HCT116 (cell line): ENCODE data around the gene ITM2B. TPM values are rescaled to one million over a fixed set of nuclear protein-coding genes. Genes with fewer than 3 reads are reported as not detected.

Source experiments
- ATAC-seq: fragments of 200-7000 bp; cut with Tn5 transposase; 2 replicates; pipeline ENCODE4 v1.9.1; 2020; ENCODE audit warnings: mild to moderate bottlenecking, moderate library complexity
- BruUV-seq: library from RNA; stranded (reverse); fragments of 400-500 nt; replicated peaks from 2 replicates; lab custom pipeline; 2021; lab: Mats Ljungman, UMichigan
- CTCF ChIA-PET: fragments of 300-600 bp; sonication (Branson Sonifier 250); formaldehyde crosslinking; loops from one replicate; lab custom pipeline; 2021; ENCODE audit warnings: antibody characterized with exemption; lab: Charles Lee
- POLR2A ChIA-PET: fragments of 300-600, 350-600 bp; sonication (Branson Sonifier 250); formaldehyde crosslinking; loops from one replicate; lab custom pipeline; 2021; ENCODE audit warnings: antibody characterized with exemption; lab: Charles Lee
- RAD21 ChIA-PET, 2 experiments: fragments of 300-600 bp; sonication (Branson Sonifier 250); formaldehyde crosslinking; loops; one replicate each; lab custom pipeline; 2023; ENCODE audit warnings: low total read pairs in 2 of 2; ENCODE audit not compliant: uncharacterized antibody in 2 of 2, unreplicated experiment in 2 of 2, low non-redundant PET in 1 of 2; lab: Charles Lee
- DNase-seq: peaks from one replicate; pipeline ENCODE4 v3.0.0-alpha.2; 2010; ENCODE audit warnings: low read depth, low spot score
- H2AFZ ChIP-seq: fragments of 200-600 bp; shearing (Covaris generic), sonication (generic); 2 replicates; pipeline ENCODE4 v1.6.1; 2017; ENCODE audit warnings: low read depth, mixed run types, mixed read lengths, antibody characterized with exemption, low read length; ENCODE audit not compliant: poor library complexity, severe bottlenecking
- H3K27ac ChIP-seq: 2 replicates; pipeline ENCODE4 v1.5.1; 2012; ENCODE audit warnings: low read depth, low read length
- H3K27me3 ChIP-seq: fragments of 200-600 bp; sonication (generic); 2 replicates; pipeline ENCODE4 v1.6.1; 2016; ENCODE audit warnings: mixed run types, low read length, mixed read lengths; ENCODE audit not compliant: insufficient read depth
- H3K36me3 ChIP-seq, 2 experiments: fragments of 200-500 bp in 1 of 2; fragments of 200-600 bp in 1 of 2; sonication (Bioruptor generic) in 1 of 2; sonication (generic) in 1 of 2; 2 replicates each; pipeline versions ENCODE4 v1.5.1 to v1.6.1; 2014 to 2016; ENCODE audit warnings: low read length in 2 of 2, inconsistent platforms in 1 of 2, mixed read lengths in 1 of 2, mixed run types in 1 of 2; ENCODE audit not compliant: insufficient read depth in 2 of 2, control insufficient read depth in 1 of 2
- H3K4me1 ChIP-seq, 2 experiments: fragments of 200-600 bp in 1 of 2; sonication (generic) in 1 of 2; 2 replicates each; pipeline versions ENCODE4 v1.5.1 to v1.6.1; 2012 to 2017; ENCODE audit warnings: low read length in 2 of 2, inconsistent platforms in 1 of 2, mild to moderate bottlenecking in 1 of 2, mixed read lengths in 1 of 2, mixed run types in 1 of 2, moderate library complexity in 1 of 2; ENCODE audit not compliant: insufficient read depth in 2 of 2, control insufficient read depth in 1 of 2
- H3K4me2 ChIP-seq: fragments of 200-600 bp; sonication (generic); 2 replicates; pipeline ENCODE4 v1.6.1; 2017; ENCODE audit warnings: mixed run types, low read length, mixed read lengths
- H3K4me3 ChIP-seq, 2 experiments: fragments of 200-600 bp in 1 of 2; sonication (generic) in 1 of 2; replicated peaks in 1 of 2; 2 replicates each; pipeline ENCODE4 v1.5.1; 2011 to 2016; ENCODE audit warnings: low read length in 2 of 2, control low read depth in 1 of 2, low read depth in 1 of 2, mild to moderate bottlenecking in 1 of 2, mixed read lengths in 1 of 2, mixed run types in 1 of 2
- H3K79me2 ChIP-seq: fragments of 200-600 bp; sonication (generic); 2 replicates; pipeline ENCODE4 v1.6.1; 2017; ENCODE audit warnings: mild to moderate bottlenecking, mixed run types, low read length, moderate library complexity, mixed read lengths; ENCODE audit not compliant: insufficient read depth
- H3K9ac ChIP-seq: fragments of 200-600 bp; sonication (generic); 2 replicates; pipeline ENCODE4 v1.6.1; 2016; ENCODE audit warnings: low read length, mixed read lengths
- H3K9me2 ChIP-seq: fragments of 200-600 bp; sonication (generic), shearing (Covaris generic); 2 replicates; pipeline ENCODE4 v1.6.1; 2017; ENCODE audit warnings: mixed run types, mild to moderate bottlenecking, moderate library complexity; ENCODE audit not compliant: insufficient read depth
- H3K9me3 ChIP-seq, 2 experiments: fragments of 200-500 bp in 1 of 2; fragments of 200-600 bp in 1 of 2; sonication (Bioruptor generic) in 1 of 2; sonication (generic) in 1 of 2; 2 replicates each; pipeline ENCODE4 v1.6.1; 2014 to 2017; ENCODE audit warnings: low read length in 2 of 2, mixed read lengths in 2 of 2, inconsistent platforms in 1 of 2, low read depth in 1 of 2, mild to moderate bottlenecking in 1 of 2, mixed run types in 1 of 2, moderate library complexity in 1 of 2; ENCODE audit not compliant: control insufficient read depth in 1 of 2, insufficient read depth in 1 of 2
- H4K20me1 ChIP-seq: fragments of 200-600 bp; sonication (generic), shearing (Covaris generic); 2 replicates; pipeline ENCODE4 v1.6.1; 2017; ENCODE audit warnings: mixed run types, mild to moderate bottlenecking, moderate library complexity; ENCODE audit not compliant: insufficient read depth
- CEBPB ChIP-seq: IDR thresholded peaks from 2 replicates; pipeline ENCODE4 v1.6.1; 2012; ENCODE audit warnings: low read depth
- EGR1 ChIP-seq: IDR thresholded peaks from 2 replicates; pipeline ENCODE4 v1.6.1; 2012; ENCODE audit warnings: low read depth
- ELF1 ChIP-seq: IDR thresholded peaks from 2 replicates; pipeline ENCODE4 v1.6.1; 2012; ENCODE audit warnings: low read depth, borderline replicate concordance
- JUND ChIP-seq: IDR thresholded peaks from 2 replicates; pipeline ENCODE4 v1.6.1; 2012
- POLR2A ChIP-seq: IDR thresholded peaks from 2 replicates; pipeline ENCODE4 v1.7.0; 2011; ENCODE audit warnings: borderline replicate concordance; ENCODE audit not compliant: insufficient read depth, insufficient read length; ENCODE audit errors: extremely low read depth
- POLR2AphosphoS5 ChIP-seq: IDR thresholded peaks from 2 replicates; pipeline ENCODE4 v1.6.1; 2011; ENCODE audit warnings: mild to moderate bottlenecking, low read depth, low read length, moderate library complexity
- RAD21 ChIP-seq: IDR thresholded peaks from 2 replicates; pipeline ENCODE4 v1.6.1; 2012; ENCODE audit warnings: low read depth, mild to moderate bottlenecking
- REST ChIP-seq: IDR thresholded peaks from 2 replicates; pipeline ENCODE4 v1.6.1; 2012; ENCODE audit warnings: low read depth
- SIN3A ChIP-seq: IDR thresholded peaks from 2 replicates; pipeline ENCODE4 v1.6.1; 2012; ENCODE audit warnings: low read depth
- SP1 ChIP-seq: IDR thresholded peaks from 2 replicates; pipeline ENCODE4 v1.6.1; 2012; ENCODE audit warnings: low read depth
- SRF ChIP-seq: IDR thresholded peaks from 2 replicates; pipeline ENCODE4 v1.6.1; 2012; ENCODE audit warnings: low read depth
- YY1 ChIP-seq: IDR thresholded peaks from 2 replicates; pipeline ENCODE4 v1.6.1; 2011; ENCODE audit warnings: low read length, low read depth, moderate library complexity, mild to moderate bottlenecking; ENCODE audit not compliant: insufficient replicate concordance; ENCODE audit errors: extremely low read depth
- ZNF274 ChIP-seq: fragments of 200-500 bp; sonication (Bioruptor generic); IDR thresholded peaks from 2 replicates; pipeline ENCODE4 v1.6.1; 2014; ENCODE audit warnings: mild to moderate bottlenecking, low read depth, low read length, inconsistent platforms
- intact Hi-C: fragments of 100-400 bp; cut with micrococcal nuclease; formaldehyde crosslinking; loops from 2 replicates; pipeline ENCODE4 v1.10.0; 2022
- total RNA-seq: library from RNA; stranded (reverse); gene quantifications from one replicate; pipeline ENCODE4 v1.2.1, GENCODE V29; 2021; ENCODE audit not compliant: unreplicated experiment
- TF ChIP-seq, protein P1 (sequence below): IDR thresholded peaks from 2 replicates; pipeline ENCODE4 v1.6.1; 2012
- TF ChIP-seq, protein P2 (sequence below): IDR thresholded peaks from 2 replicates; pipeline ENCODE4 v1.6.1; 2012
- TF ChIP-seq, protein P3 (sequence below), 3 experiments: fragments of 200-600 bp in 1 of 3; sonication (generic) in 1 of 3; IDR thresholded peaks in 2 of 3; conservative IDR thresholded peaks in 1 of 3; 2 replicates each; pipeline ENCODE4 v1.5.1; 2012 to 2017; ENCODE audit warnings: low read depth in 2 of 3, low read length in 2 of 3, antibody characterized with exemption in 1 of 3, borderline replicate concordance in 1 of 3, control low read depth in 1 of 3, mild to moderate bottlenecking in 1 of 3, mixed read lengths in 1 of 3, mixed run types in 1 of 3, moderate library complexity in 1 of 3; ENCODE audit not compliant: insufficient read depth in 1 of 3

Gene ITM2B
- total RNA-seq, 1 experiment from 2014 or later, result 124 TPM

- H3K4me2 ChIP-seq, result no peak overlapping the region
- H3K9me2 ChIP-seq, result no peaks in the 10 kb centered on the region
- no peaks in the 10 kb centered on the region for H3K4me1 ChIP-seq
- RAD21 ChIA-PET, result no interaction called here
- H2AFZ ChIP-seq, result no peak overlapping the region
- ATAC-seq, result no peak
- H3K4me3 ChIP-seq, result no peak overlapping the region
- H3K9ac ChIP-seq, result no peak overlapping the region
- no peaks in the 10 kb centered on the region for H3K9me3 ChIP-seq
- TF ChIP-seq EGR1 (no peak), SIN3A (no peak), SRF (no peak), SP1 (no peak), ZNF274 (no peak), REST (no peak), CEBPB (no peak), POLR2AphosphoS5 (no peak), JUND (no peak), POLR2A (no peak), ELF1 (no peak), RAD21 (no peak), YY1 (no peak)
- TF ChIP-seq, protein P1, sequence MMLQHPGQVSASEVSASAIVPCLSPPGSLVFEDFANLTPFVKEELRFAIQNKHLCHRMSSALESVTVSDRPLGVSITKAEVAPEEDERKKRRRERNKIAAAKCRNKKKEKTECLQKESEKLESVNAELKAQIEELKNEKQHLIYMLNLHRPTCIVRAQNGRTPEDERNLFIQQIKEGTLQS, result no peak
- TF ChIP-seq, protein P2, sequence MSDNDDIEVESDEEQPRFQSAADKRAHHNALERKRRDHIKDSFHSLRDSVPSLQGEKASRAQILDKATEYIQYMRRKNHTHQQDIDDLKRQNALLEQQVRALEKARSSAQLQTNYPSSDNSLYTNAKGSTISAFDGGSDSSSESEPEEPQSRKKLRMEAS, result no peak
- TF ChIP-seq, protein P3, sequence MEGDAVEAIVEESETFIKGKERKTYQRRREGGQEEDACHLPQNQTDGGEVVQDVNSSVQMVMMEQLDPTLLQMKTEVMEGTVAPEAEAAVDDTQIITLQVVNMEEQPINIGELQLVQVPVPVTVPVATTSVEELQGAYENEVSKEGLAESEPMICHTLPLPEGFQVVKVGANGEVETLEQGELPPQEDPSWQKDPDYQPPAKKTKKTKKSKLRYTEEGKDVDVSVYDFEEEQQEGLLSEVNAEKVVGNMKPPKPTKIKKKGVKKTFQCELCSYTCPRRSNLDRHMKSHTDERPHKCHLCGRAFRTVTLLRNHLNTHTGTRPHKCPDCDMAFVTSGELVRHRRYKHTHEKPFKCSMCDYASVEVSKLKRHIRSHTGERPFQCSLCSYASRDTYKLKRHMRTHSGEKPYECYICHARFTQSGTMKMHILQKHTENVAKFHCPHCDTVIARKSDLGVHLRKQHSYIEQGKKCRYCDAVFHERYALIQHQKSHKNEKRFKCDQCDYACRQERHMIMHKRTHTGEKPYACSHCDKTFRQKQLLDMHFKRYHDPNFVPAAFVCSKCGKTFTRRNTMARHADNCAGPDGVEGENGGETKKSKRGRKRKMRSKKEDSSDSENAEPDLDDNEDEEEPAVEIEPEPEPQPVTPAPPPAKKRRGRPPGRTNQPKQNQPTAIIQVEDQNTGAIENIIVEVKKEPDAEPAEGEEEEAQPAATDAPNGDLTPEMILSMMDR (IDR thresholded peaks at IDR 0.05 in 2 of 3, conservative IDR thresholded peaks at IDR 0.05 in 1 of 3; ENCODE audit: borderline replicate concordance in 1 of 3, insufficient read depth in 1 of 3, low read depth in 2 of 3, low read length in 2 of 3), result no peak
- intact Hi-C loops, result no loop called here
- no peaks in the 10 kb centered on the region for H4K20me1 ChIP-seq
- H3K36me3 ChIP-seq, result no peaks in the 10 kb centered on the region
- peaks cover 2% of the 10 kb centered on the region; the same call in 1 of the 2 replicates for H3K79me2 ChIP-seq
- CTCF ChIA-PET, result no interaction called here
- no TSS peak for BruUV-seq
- no peaks in the 10 kb centered on the region for H3K27me3 ChIP-seq
- POLR2A ChIA-PET, result no interaction called here
- no peak for DNase-seq
- no peak overlapping the region for H3K27ac ChIP-seq
Measured at GRCh38 chr13:48318821-48319511, 86.0 kb downstream of the ITM2B start.
